NCI-H2029 treated with DMSO at 0.1 percent for 48 hours (cell line): Measurements from ENCODE around the gene EAF1.
A peak's percentile ranks its signal among the peaks of the same experiment; 100 is the strongest.
"Not testable (repeated sequence)": the region's sequence is repeated elsewhere in the genome, so short reads cannot be mapped to it uniquely, and the experiment has no call there.

Experiments used
- DNase-seq: peaks from one replicate; lab custom pipeline; 2025; lab: John Stamatoyannopoulos, UW

EAF1 gene

GRCh38 chr3:15479400-15480224 lies 52.2 kb downstream of the EAF1 start:
- DNase-seq: peak; percentile 46

DNA sequence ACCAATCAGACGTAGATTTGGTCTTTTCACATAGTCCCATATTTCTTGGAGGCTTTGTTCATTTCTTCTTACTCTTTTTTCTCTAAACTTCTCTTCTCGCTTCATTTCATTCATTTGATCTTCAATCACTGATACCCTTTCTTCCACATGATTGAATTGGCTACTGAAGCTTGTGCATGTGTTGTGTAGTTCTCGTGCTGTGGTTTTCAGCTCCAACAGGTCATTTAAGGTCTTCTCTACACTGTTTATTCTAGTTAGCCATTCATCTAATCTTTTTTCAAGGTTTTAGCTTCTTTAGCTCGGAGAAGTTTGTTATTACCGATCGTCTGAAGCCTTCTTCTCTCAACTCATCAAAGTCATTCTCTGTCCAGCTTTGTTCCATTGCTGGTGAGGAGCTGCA lies 57.2 kb downstream of the EAF1 start:
- not testable (repeated sequence) for DNase-seq

DNA sequence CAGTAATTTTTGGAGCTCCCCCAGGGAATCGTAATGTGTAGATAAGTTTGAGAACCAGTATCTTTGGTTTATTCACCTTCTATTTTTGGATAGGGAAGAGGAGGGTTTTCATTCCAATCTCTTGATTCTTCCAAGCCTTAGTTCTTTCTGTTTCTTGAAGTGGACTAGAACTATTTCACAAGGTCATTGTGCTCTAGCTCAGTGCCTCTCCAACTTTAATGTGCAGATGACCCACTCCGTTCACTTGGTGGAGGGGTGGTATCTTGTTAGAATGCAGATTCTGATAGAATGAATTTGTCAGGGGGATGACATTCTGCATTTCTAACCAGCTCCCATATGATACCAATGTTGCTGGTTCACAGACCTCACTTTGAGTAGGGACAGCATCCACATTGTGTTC lies 58.6 kb downstream of the EAF1 start:
- no peak for DNase-seq

- no peak for DNase-seq
Observed at GRCh38 chr3:15486979-15487378, 59.6 kb downstream of the EAF1 start.

- DNase-seq: no peak
Observed at GRCh38 chr3:15488002-15488401, 60.6 kb downstream of the EAF1 start.

DNA sequence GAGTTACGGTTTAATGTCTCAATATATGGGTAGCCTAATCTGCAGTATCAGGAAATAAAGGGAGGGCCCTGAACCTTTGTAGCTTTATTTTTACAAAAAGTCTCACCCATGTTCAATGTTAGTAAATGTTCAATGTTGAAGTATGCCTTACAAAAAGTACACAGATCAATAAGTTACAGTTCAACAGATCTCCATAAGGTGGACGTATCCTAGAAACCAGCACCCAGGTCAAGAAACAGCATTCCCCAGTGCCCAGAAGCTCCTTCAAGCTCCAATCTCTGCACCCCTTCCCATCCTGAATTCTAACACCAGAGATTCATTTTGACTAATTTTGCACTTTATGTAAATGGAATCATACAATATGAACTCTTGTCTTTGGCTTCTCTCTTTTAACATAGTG lies 62.8 kb downstream of the EAF1 start:
- DNase-seq: no peak

DNA sequence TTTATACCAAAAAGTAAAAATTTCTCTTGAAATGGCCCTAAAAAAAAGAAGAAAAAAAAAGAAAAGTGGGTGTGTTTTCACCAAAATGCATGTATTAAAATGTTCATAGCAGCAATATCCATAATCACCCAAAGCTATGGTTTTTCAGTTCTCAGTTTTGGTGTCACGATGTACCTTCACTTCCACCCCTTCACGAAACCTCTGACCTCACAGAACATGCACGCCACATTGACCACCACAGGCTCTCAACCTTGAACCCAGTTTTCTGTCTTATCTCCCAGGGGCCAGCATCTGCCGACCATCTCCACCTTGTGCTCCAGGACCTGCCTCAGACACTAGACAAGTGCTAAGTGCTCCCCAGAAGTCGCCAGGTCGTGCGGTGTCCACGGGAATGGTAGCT lies 63.7 kb downstream of the EAF1 start:
- DNase-seq: no peak
